ENCODE measurements around the gene USP9X.
"Not testable (repeated sequence)": the region's sequence is repeated elsewhere in the genome, so short reads cannot be mapped to it uniquely, and the experiment has no call there.

Gene USP9X

GRCh38 chrX:41085878-41086626 lies 807 bp downstream of the USP9X start:
- DNase-seq, result peak; percentile 14 to 87 (median 82)

GRCh38 chrX:41086627-41086932 lies 1.3 kb downstream of the USP9X start:
- DNase-seq, result no peak

GRCh38 chrX:41087201-41087600 lies 2.0 kb downstream of the USP9X start:
- peak in 1 of 3 experiments; percentile 52 for DNase-seq

- no peak for DNase-seq
Measured at GRCh38 chrX:41090568-41091238, 5.5 kb downstream of the USP9X start.

- DNase-seq, result no peak
Measured at GRCh38 chrX:41092776-41093175, 7.5 kb downstream of the USP9X start.

- no peak for DNase-seq
Measured at GRCh38 chrX:41095174-41095573, 9.9 kb downstream of the USP9X start.

GRCh38 chrX:41095908-41096307 lies 10.7 kb downstream of the USP9X start:
- no peak for DNase-seq

GRCh38 chrX:41096339-41096955 lies 11.2 kb downstream of the USP9X start:
- no peak for DNase-seq

GRCh38 chrX:41097326-41097725 lies 12.1 kb downstream of the USP9X start:
- DNase-seq, result no peak

GRCh38 chrX:41100200-41100599 lies 15.0 kb downstream of the USP9X start:
- no peak for DNase-seq

GRCh38 chrX:41100819-41101218 lies 15.6 kb downstream of the USP9X start:
- no peak for DNase-seq

GRCh38 chrX:41105005-41105404 lies 19.8 kb downstream of the USP9X start:
- DNase-seq, result no peak

- DNase-seq, result not testable (repeated sequence)
Measured at GRCh38 chrX:41106257-41106656, 21.0 kb downstream of the USP9X start.

- DNase-seq, result no peak
Measured at GRCh38 chrX:41108007-41108406, 22.8 kb downstream of the USP9X start.

- DNase-seq, result peak in 1 of 3 experiments; percentile 34
Measured at GRCh38 chrX:41108463-41109205, 23.4 kb downstream of the USP9X start.

- DNase-seq, result peak in 2 of 3 experiments; percentile 24 to 37
Measured at GRCh38 chrX:41110801-41111625, 25.8 kb downstream of the USP9X start.

GRCh38 chrX:41115104-41115425 lies 29.8 kb downstream of the USP9X start:
- peak; percentile 10 to 76 (median 20) for DNase-seq

- no peak for DNase-seq
Measured at GRCh38 chrX:41116948-41117347, 31.7 kb downstream of the USP9X start.

- no peak for DNase-seq
Measured at GRCh38 chrX:41118156-41118555, 32.9 kb downstream of the USP9X start.

- no peak for DNase-seq
Measured at GRCh38 chrX:41119803-41120202, 34.6 kb downstream of the USP9X start.

- DNase-seq, result no peak
Measured at GRCh38 chrX:41121766-41122165, 36.5 kb downstream of the USP9X start.

- no peak for DNase-seq
Measured at GRCh38 chrX:41122664-41123257, 37.5 kb downstream of the USP9X start.
